Endothelial cell of umbilical vein (primary cell): ENCODE measurements around the gene INPP5E. TPM values are rescaled to one million over a fixed set of nuclear protein-coding genes. Genes with fewer than 3 reads are reported as not detected.

Source experiments
- BruUV-seq: library from RNA; stranded (reverse); fragments of 400-500 nt; replicated peaks from 2 replicates; lab custom pipeline; 2021; lab: Mats Ljungman, UMichigan
- CTCF ChIA-PET: fragments of 300-600, 350-600 bp; sonication (Branson Sonifier 250); formaldehyde crosslinking; loops from one replicate; lab custom pipeline; 2021; ENCODE audit warnings: antibody characterized with exemption, inconsistent platforms; lab: Charles Lee
- POLR2A ChIA-PET: fragments of 300-600, 350-600 bp; sonication (Branson Sonifier 250); formaldehyde crosslinking; loops from one replicate; lab custom pipeline; 2021; ENCODE audit warnings: antibody characterized with exemption, inconsistent platforms; lab: Charles Lee
- DNase-seq: peaks from one replicate; pipeline ENCODE4 v3.0.0-alpha.2; 2011; ENCODE audit warnings: low read depth, low spot score
- FAIRE-seq: peaks from 2 replicates; lab custom pipeline; 2011; peaks lifted over from hg19 to GRCh38; lab: Jason Lieb, UNC
- H2AFZ ChIP-seq: 2 replicates; pipeline ENCODE4 v1.6.0; 2012; ENCODE audit warnings: low read depth, low read length, control low read depth, inconsistent platforms
- H3K27ac ChIP-seq: 2 replicates; pipeline ENCODE4 v1.5.1; 2011; ENCODE audit warnings: low read depth, mild to moderate bottlenecking, control low read depth, low read length, moderate library complexity; ENCODE audit not compliant: insufficient read depth
- H3K27me3 ChIP-seq, 2 experiments: 2 replicates each; pipeline versions ENCODE4 v1.6.0 to v1.6.1; 2011; ENCODE audit warnings: low read length in 2 of 2, mixed read lengths in 1 of 2; ENCODE audit not compliant: control insufficient read depth in 2 of 2, insufficient read depth in 2 of 2
- H3K36me3 ChIP-seq, 2 experiments: 2 replicates in 1 of 2; 3 replicates in 1 of 2; pipeline ENCODE4 v1.5.1; 2011; ENCODE audit warnings: low read length in 2 of 2, mild to moderate bottlenecking in 1 of 2, moderate library complexity in 1 of 2; ENCODE audit not compliant: control insufficient read depth in 2 of 2, insufficient read depth in 2 of 2; ENCODE audit errors: extremely low read depth in 1 of 2
- H3K4me1 ChIP-seq: 3 replicates; pipeline ENCODE4 v1.5.1; 2011; ENCODE audit warnings: mild to moderate bottlenecking, low read length; ENCODE audit not compliant: control insufficient read depth, insufficient read depth; ENCODE audit errors: extremely low read depth
- H3K4me2 ChIP-seq: 2 replicates; pipeline ENCODE4 v1.6.1; 2011; ENCODE audit warnings: low read length, control low read depth, mixed read lengths; ENCODE audit not compliant: insufficient read depth
- H3K4me3 ChIP-seq, 3 experiments: fragments of 200-600 bp in 1 of 3; sonication (generic), shearing (Covaris generic) in 1 of 3; replicated peaks in 1 of 3; 2 replicates each; pipeline ENCODE4 v1.5.1; 2011 to 2016; ENCODE audit warnings: control low read depth in 3 of 3, low read length in 3 of 3, mild to moderate bottlenecking in 2 of 3, inconsistent platforms in 1 of 3, low read depth in 1 of 3, moderate library complexity in 1 of 3; ENCODE audit not compliant: insufficient read depth in 1 of 3
- H3K79me2 ChIP-seq: 2 replicates; pipeline ENCODE4 v1.6.0; 2012; ENCODE audit warnings: low read length, inconsistent platforms; ENCODE audit not compliant: control insufficient read depth, insufficient read depth
- H3K9ac ChIP-seq: replicated peaks from 2 replicates; pipeline ENCODE3; 2011; ENCODE audit warnings: low read length, control low read depth; ENCODE audit not compliant: insufficient read depth; ENCODE audit errors: extremely low read depth
- H3K9me1 ChIP-seq: replicated peaks from 3 replicates; pipeline ENCODE4 v1.6.0; 2011; ENCODE audit warnings: mild to moderate bottlenecking, low read length; ENCODE audit not compliant: control insufficient read depth, insufficient read depth; ENCODE audit errors: extremely low read depth
- H3K9me3 ChIP-seq: replicated peaks from 2 replicates; pipeline ENCODE4 v1.5.1; 2012; ENCODE audit warnings: low read length, inconsistent platforms; ENCODE audit not compliant: control insufficient read depth, insufficient read depth
- H4K20me1 ChIP-seq: replicated peaks from 2 replicates; pipeline ENCODE3; 2011; ENCODE audit warnings: mild to moderate bottlenecking, low read length; ENCODE audit not compliant: control insufficient read depth, insufficient read depth; ENCODE audit errors: extremely low read depth
- CTCF ChIP-seq, 2 donors: IDR thresholded peaks; 1 replicate in 1 of 2; 2 replicates in 1 of 2; pipeline ENCODE4 v1.5.1; 2011; ENCODE audit warnings: low read length in 2 of 2, mild to moderate bottlenecking in 2 of 2, moderate library complexity in 2 of 2, control low read depth in 1 of 2, inconsistent platforms in 1 of 2, low read depth in 1 of 2; ENCODE audit not compliant: insufficient read depth in 1 of 2; ENCODE audit errors: extremely low read depth in 1 of 2
- EZH2 ChIP-seq: IDR thresholded peaks from 2 replicates; pipeline ENCODE4 v1.6.1; 2012; ENCODE audit warnings: borderline replicate concordance, low read depth, mild to moderate bottlenecking, moderate library complexity, low read length, inconsistent platforms; ENCODE audit not compliant: severe bottlenecking
- FOS ChIP-seq: IDR thresholded peaks from 2 replicates; pipeline ENCODE4 v1.6.1; 2011; ENCODE audit warnings: mild to moderate bottlenecking, low read length, moderate library complexity, borderline replicate concordance; ENCODE audit not compliant: insufficient read depth
- GATA2 ChIP-seq: IDR thresholded peaks from 2 replicates; pipeline ENCODE4 v1.7.0; 2011; ENCODE audit warnings: low read depth, mild to moderate bottlenecking, moderate library complexity, mixed read lengths, low read length; ENCODE audit not compliant: insufficient read length, insufficient read depth
- JUN ChIP-seq: IDR thresholded peaks from 2 replicates; pipeline ENCODE4 v1.6.1; 2011; ENCODE audit warnings: borderline replicate concordance, low read depth; ENCODE audit not compliant: insufficient read length, insufficient read depth
- MAX ChIP-seq: IDR thresholded peaks from 2 replicates; pipeline ENCODE4 v1.6.1; 2011; ENCODE audit not compliant: insufficient read depth, insufficient read length
- MYC ChIP-seq: IDR thresholded peaks from one replicate; pipeline ENCODE4 v1.6.1; 2011; ENCODE audit warnings: mild to moderate bottlenecking, low read depth, low read length
- POLR2A ChIP-seq: IDR thresholded peaks from 2 replicates; pipeline ENCODE4 v1.6.1; 2012; ENCODE audit warnings: low read depth, mild to moderate bottlenecking, control low read depth, low read length
- POLR2AphosphoS5 ChIP-seq: IDR thresholded peaks from 2 replicates; pipeline ENCODE4 v1.6.1; 2012; ENCODE audit warnings: low read depth, mild to moderate bottlenecking, control low read depth, low read length, moderate library complexity; ENCODE audit not compliant: insufficient read depth
- dilution Hi-C: fragments of 300-500 bp; cut with MboI; formaldehyde crosslinking; loops from one replicate; pipeline ENCODE4 v1.15.0; 2019; ENCODE audit warnings: low sequenced_read_pairs; ENCODE audit not compliant: extremely low pct_ligation_motif_present
- intact Hi-C: fragments of 100-400 bp; cut with micrococcal nuclease; formaldehyde crosslinking; loops from one replicate; pipeline ENCODE4 v1.10.0; 2022
- polyA plus RNA-seq, 4 experiments: library from polyadenylated mRNA; depleted of rRNA in 3 of 4; stranded (reverse) in 3 of 4; unstranded in 1 of 4; fragments of >200 nt; gene quantifications; 2 replicates each; pipeline versions ENCODE4 v1.2.1 to v1.2.3, GENCODE V29; 2011 to 2012; ENCODE audit warnings: missing spikeins in 1 of 4
- total RNA-seq: library from RNA; stranded (reverse); gene quantifications from 2 replicates; pipeline ENCODE4 v1.2.3, GENCODE V29; 2021

INPP5E gene
- total and polyA plus RNA-seq, 2 donors (not counting 3 experiments of a cell fraction or from before 2014, with no cell fraction given) = 15.0 to 24.5 TPM

- BruUV-seq = no TSS peak
Observed at GRCh38 chr9:136453326-136453725, 13.7 kb upstream of the INPP5E start.

More at GRCh38 chr9:136453326-136453725, 13.7 kb upstream of the INPP5E start:
- no peaks in the 10 kb centered on the region for H3K27me3 ChIP-seq
- H3K4me1 ChIP-seq = no peaks in the 10 kb centered on the region
- H2AFZ ChIP-seq = no peak overlapping the region
- ChIA-PET POLR2A (no interaction called here), CTCF (interaction anchor here (0.6 kb wide), 1 partner anchor 90 kb away, joined by 5 read pairs; no protein-coding TSS in a partner anchor)
- TF ChIP-seq EZH2 (no peak), CTCF (IDR thresholded peaks at IDR 0.05; ENCODE audit: extremely low read depth in 1 of 2, insufficient read depth in 1 of 2, low read depth in 1 of 2, low read length in 2 of 2) (no peak), POLR2A (no peak), GATA2 (no peak), MAX (no peak), JUN (no peak), POLR2AphosphoS5 (no peak), FOS (no peak), MYC (no peak)
- DNase-seq (no peak), FAIRE-seq (no peak)
- H3K36me3 ChIP-seq = peaks cover 24 to 63% of the 10 kb centered on the region in 2 experiments
- intact Hi-C loops (no loop called here), dilution Hi-C loops (no loop called here)
- no peak overlapping the region for H3K9ac ChIP-seq
- no peak overlapping the region for H3K27ac ChIP-seq
- H3K9me3 ChIP-seq = no peaks in the 10 kb centered on the region
- H3K9me1 ChIP-seq = no peaks in the 10 kb centered on the region
- no peak overlapping the region for H3K4me3 ChIP-seq
- no peak overlapping the region for H3K4me2 ChIP-seq
- H3K79me2 ChIP-seq = no peaks in the 10 kb centered on the region
- no peaks in the 10 kb centered on the region for H4K20me1 ChIP-seq
